NCI-H1694 treated with DMSO at 0.1 percent for 48 hours (cell line): ENCODE data around the gene ORAI3.

Experiments used
- DNase-seq: peaks from one replicate; lab custom pipeline; 2025; lab: John Stamatoyannopoulos, UW

The ORAI3 gene

GRCh38 chr16:30992276-30992780 is 43.5 kb downstream of the ORAI3 start:
- DNase-seq = no peak

GRCh38 chr16:30992931-30993816 is 44.3 kb downstream of the ORAI3 start:
- DNase-seq = no peak

- no peak for DNase-seq
Measured at GRCh38 chr16:30995927-30996323, 47.1 kb downstream of the ORAI3 start.

GRCh38 chr16:30996324-30996984 is 47.6 kb downstream of the ORAI3 start:
- DNase-seq = no peak

- no peak for DNase-seq
Measured at GRCh38 chr16:30996985-30997724, 48.3 kb downstream of the ORAI3 start.

- no peak for DNase-seq
Measured at GRCh38 chr16:30997725-30998711, 49.1 kb downstream of the ORAI3 start.

GRCh38 chr16:30998852-30999761 is 50.2 kb downstream of the ORAI3 start:
- peak; percentile 60 for DNase-seq

- no peak for DNase-seq
Measured at GRCh38 chr16:31000671-31001382, 52.0 kb downstream of the ORAI3 start.

GRCh38 chr16:31001507-31002249 is 52.8 kb downstream of the ORAI3 start:
- DNase-seq = no peak

- DNase-seq = no peak
Measured at GRCh38 chr16:31002250-31002700, 53.4 kb downstream of the ORAI3 start.

- DNase-seq = peak; percentile 4
Measured at GRCh38 chr16:31002862-31003341, 54.0 kb downstream of the ORAI3 start.

GRCh38 chr16:31003744-31004143 is 54.9 kb downstream of the ORAI3 start:
- no peak for DNase-seq
